ENCODE data around the gene SLC6A11. TPM values are rescaled to one million over a fixed set of nuclear protein-coding genes. Genes with fewer than 3 reads are reported as not detected.

SLC6A11 gene
- total RNA-seq, 4 donors from 2014 or later, result not detected

DNA sequence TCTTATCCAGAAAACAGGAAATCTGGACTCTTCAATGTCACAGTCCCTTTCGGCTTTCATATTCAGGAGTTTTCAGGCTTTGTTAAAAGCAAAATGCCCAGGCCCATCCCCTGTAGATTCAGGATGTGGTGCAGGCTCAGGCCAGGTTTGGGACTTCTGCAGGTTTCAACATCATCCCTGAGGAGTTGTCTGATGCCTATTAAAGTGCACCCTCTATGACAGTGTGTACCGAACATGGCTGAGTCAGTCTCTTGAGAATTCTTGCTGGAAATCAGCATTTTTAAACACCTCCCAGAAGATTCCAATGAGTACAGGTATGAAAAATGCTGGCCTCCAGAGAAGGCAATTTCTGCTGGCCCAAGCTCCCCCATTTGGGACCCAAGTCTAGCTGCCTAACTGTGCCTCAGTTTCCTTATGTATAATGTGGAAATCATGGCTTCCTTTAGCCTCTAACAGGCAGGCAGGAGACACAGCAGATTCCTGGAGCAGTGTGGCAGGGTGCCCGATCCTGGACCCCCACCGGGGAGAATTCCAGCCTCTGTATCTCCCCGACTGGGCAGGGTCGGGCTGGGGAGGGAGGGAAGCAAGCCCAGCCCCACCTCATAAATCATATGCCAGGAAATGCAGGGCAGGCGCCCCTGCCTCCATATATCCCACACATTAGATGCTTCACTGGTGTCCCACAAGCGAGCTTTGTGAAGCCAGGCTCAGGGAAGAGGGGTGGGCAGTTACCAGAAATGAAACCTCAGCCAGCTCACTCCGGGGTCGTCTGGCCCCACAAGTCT is 44.4 kb upstream of the SLC6A11 start:
- Histone ChIP-seq H3K9me3 (no peaks in the 10 kb centered on the region), H3K4me1 (no peaks in the 10 kb centered on the region), H3K27me3 (peaks cover 3 to 9% (median 8%) of the 10 kb centered on the region in 3 donors), H3K36me3 (no peaks in the 10 kb centered on the region), H3K4me3 (no peak overlapping the region), H3K27ac (no peak overlapping the region)
- intact Hi-C loops (cut with DNase I; ENCODE audit: low total_unique reads) (no loop called here), in situ Hi-C loops (cut with MboI; ENCODE audit: low sequenced_read_pairs in 4 of 4) (loop anchor here in 3 of 4 donors (25.0 kb wide), 2 partner anchors 291 to 566 kb away; no protein-coding TSS in a partner anchor)
- TF ChIP-seq, protein P1, sequence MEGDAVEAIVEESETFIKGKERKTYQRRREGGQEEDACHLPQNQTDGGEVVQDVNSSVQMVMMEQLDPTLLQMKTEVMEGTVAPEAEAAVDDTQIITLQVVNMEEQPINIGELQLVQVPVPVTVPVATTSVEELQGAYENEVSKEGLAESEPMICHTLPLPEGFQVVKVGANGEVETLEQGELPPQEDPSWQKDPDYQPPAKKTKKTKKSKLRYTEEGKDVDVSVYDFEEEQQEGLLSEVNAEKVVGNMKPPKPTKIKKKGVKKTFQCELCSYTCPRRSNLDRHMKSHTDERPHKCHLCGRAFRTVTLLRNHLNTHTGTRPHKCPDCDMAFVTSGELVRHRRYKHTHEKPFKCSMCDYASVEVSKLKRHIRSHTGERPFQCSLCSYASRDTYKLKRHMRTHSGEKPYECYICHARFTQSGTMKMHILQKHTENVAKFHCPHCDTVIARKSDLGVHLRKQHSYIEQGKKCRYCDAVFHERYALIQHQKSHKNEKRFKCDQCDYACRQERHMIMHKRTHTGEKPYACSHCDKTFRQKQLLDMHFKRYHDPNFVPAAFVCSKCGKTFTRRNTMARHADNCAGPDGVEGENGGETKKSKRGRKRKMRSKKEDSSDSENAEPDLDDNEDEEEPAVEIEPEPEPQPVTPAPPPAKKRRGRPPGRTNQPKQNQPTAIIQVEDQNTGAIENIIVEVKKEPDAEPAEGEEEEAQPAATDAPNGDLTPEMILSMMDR (IDR thresholded peaks at IDR 0.05 in 4 of 5, conservative IDR thresholded peaks at IDR 0.05 in 1 of 5), result no peak
- no peak for TF ChIP-seq POLR2A (IDR thresholded peaks at IDR 0.05)
- ATAC-seq (no peak), DNase-seq (no peak)

DNA sequence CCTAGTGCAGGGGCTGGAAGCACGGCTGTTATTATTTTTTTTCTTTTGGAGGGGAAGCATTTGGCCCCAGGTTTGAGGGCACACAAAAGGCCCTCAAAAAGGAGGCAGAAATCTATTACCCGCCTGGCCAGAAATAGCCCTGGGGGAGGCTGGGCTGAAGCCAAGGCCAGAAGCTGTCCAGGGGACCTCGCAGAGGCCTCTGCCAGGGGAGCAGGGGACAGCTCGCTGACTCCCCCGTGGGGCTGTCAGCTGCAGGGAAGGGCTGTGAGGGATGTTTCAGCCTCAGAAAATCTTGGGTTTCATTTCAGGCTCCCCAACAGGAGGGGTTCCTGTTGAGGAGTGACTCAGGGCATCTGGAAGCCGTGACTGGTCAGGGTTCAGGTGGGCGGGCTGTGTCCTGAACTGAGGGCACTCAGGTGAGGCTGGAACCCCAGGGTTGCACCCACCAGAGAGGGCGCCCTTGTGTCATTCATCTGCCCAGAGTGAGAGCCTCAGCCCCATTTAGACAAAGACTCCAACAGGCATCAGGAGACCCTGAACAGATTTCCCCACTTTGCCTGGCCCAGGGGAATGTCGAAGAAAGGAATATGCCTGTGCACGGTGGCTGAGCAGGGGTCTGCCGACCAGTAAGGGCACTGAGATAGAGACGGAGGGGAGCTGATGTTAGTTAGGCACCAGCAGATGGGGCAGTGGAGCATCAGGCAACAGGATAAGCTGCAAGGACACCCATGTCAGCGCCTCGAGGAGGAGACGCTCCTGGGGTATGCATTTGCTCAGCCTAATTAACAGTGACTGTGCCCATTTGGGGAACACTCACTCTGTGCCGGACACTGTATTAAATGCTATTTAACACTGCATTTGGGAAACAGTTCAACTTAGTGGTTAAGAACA is 43.5 kb upstream of the SLC6A11 start:
- no peak for ATAC-seq
- Histone ChIP-seq H3K4me1 (no peaks in the 10 kb centered on the region), H3K9me3 (no peaks in the 10 kb centered on the region), H3K27ac (no peak overlapping the region), H3K36me3 (no peaks in the 10 kb centered on the region), H3K27me3 (peaks cover 0 to 9% (median 7%) of the 10 kb centered on the region in 3 donors), H3K4me3 (no peak overlapping the region)
- DNase-seq, result no peak
- intact Hi-C loops (cut with DNase I; ENCODE audit: low total_unique reads), result no loop called here
- TF ChIP-seq, protein P1 (IDR thresholded peaks at IDR 0.05 in 4 of 5, conservative IDR thresholded peaks at IDR 0.05 in 1 of 5), result no peak
- no peak for TF ChIP-seq POLR2A (IDR thresholded peaks at IDR 0.05)
- in situ Hi-C loops (cut with MboI; ENCODE audit: low sequenced_read_pairs in 4 of 4), result loop anchor here in 3 of 4 donors (25.0 kb wide), 2 partner anchors 290 to 565 kb away; no protein-coding TSS in a partner anchor

DNA sequence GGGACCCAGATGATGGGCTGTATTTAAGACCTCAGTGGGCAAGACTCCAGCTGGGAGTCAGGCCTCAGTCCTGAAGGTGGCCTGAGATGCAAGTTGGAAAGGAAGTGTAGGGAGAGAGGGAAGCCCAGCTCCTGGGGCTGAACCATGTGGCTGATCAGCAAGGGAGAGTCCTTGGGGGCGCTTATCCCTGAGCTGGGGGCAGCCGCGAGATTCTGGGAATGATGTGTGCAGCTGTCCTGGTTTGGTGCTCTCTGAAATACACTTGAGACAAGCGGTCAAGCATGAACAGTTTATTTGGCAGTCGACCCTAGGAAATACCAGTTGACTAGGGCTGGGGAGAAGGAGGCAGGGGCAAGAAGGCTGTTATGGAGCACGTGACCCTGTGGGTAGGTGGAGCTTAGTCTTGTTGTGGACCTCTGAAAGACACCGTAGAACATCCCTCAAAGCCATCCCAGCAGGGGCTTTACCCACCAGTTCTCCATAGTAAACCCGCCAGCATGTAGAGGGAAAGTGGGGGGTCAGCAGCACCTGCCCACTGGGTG is 41.8 kb upstream of the SLC6A11 start:
- H3K4me1 ChIP-seq, result no peaks in the 10 kb centered on the region
- intact Hi-C loops (cut with DNase I; ENCODE audit: low total_unique reads), result no loop called here
- H3K9me3 ChIP-seq, result no peaks in the 10 kb centered on the region
- no peak overlapping the region for H3K4me3 ChIP-seq
- ATAC-seq, result no peak
- peaks cover 0 to 9% (median 7%) of the 10 kb centered on the region in 3 donors for H3K27me3 ChIP-seq
- in situ Hi-C loops (cut with MboI; ENCODE audit: low sequenced_read_pairs in 4 of 4), result loop anchor here in 3 of 4 donors (25.0 kb wide), 2 partner anchors 288 to 563 kb away; no protein-coding TSS in a partner anchor
- no peak overlapping the region for H3K27ac ChIP-seq
- H3K36me3 ChIP-seq, result no peaks in the 10 kb centered on the region
- no peak for TF ChIP-seq POLR2A (IDR thresholded peaks at IDR 0.05)
- TF ChIP-seq, protein P1 (IDR thresholded peaks at IDR 0.05 in 4 of 5, conservative IDR thresholded peaks at IDR 0.05 in 1 of 5), result no peak
- no peak for DNase-seq

DNA sequence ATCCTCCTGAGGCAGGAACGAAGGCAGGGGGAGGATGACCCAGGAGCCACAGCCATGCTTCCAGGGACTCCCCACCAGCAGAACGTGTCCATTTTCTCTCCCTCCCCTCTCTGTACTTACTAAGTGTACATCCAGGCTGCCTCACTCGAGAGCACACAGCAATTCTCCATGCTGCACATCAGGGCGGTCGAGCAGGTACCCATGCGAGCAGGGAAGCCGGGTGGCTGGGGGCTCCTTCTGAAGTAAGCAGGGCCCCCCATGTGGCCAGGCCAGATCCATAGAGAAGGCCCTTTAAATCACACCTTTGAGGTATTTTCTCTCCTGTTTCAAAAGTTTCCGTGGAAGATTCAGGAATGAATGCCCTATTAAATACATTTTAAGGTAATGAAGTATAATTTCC is 41.2 kb upstream of the SLC6A11 start:
- TF ChIP-seq, protein P1 (IDR thresholded peaks at IDR 0.05 in 4 of 5, conservative IDR thresholded peaks at IDR 0.05 in 1 of 5), result no peak
- TF ChIP-seq POLR2A (IDR thresholded peaks at IDR 0.05), result no peak

More for the DNA sequence above, 41.2 kb upstream of the SLC6A11 start:
- ATAC-seq, result no peak
- no peak overlapping the region for H3K4me3 ChIP-seq
- peaks cover 0 to 9% (median 7%) of the 10 kb centered on the region in 3 donors for H3K27me3 ChIP-seq
- DNase-seq, result no peak
- H3K9me3 ChIP-seq, result no peaks in the 10 kb centered on the region
- H3K36me3 ChIP-seq, result no peaks in the 10 kb centered on the region
- in situ Hi-C loops (cut with MboI; ENCODE audit: low sequenced_read_pairs in 4 of 4) (loop anchor here in 3 of 4 donors (25.0 kb wide), 2 partner anchors 287 to 562 kb away; no protein-coding TSS in a partner anchor), intact Hi-C loops (cut with DNase I; ENCODE audit: low total_unique reads) (no loop called here)
- H3K27ac ChIP-seq, result no peak overlapping the region
- no peaks in the 10 kb centered on the region for H3K4me1 ChIP-seq

All from gastrocnemius medialis (tissue), 4 donors.